K562 (cell line): ENCODE results near the gene CDT1. TPM values are rescaled to one million over a fixed set of nuclear protein-coding genes. Genes with fewer than 3 reads are reported as not detected.

Source experiments
- ARID4B ChIP-seq: sonication (generic); formaldehyde crosslinking; IDR thresholded peaks from 2 replicates; pipeline ENCODE4 v1.8.0; 2022; ENCODE audit warnings: mild to moderate bottlenecking, missing genetic modification reagents
- MGA ChIP-seq: fragments of 450-650 bp; IDR thresholded peaks from 2 replicates; pipeline ENCODE4 v1.6.1; 2016; ENCODE audit warnings: mild to moderate bottlenecking, moderate library complexity
- MYNN ChIP-seq, 2 experiments: sonication (generic); formaldehyde crosslinking in 1 of 2; IDR thresholded peaks; 2 replicates each; pipeline versions ENCODE4 v1.5.0 to v1.6.1; 2016 to 2020; ENCODE audit warnings: antibody characterized with exemption in 1 of 2, missing genetic modification reagents in 1 of 2
- NUFIP1 ChIP-seq: fragments of 450-650 bp; IDR thresholded peaks from 2 replicates; pipeline ENCODE4 v1.6.1; 2018; ENCODE audit not compliant: partially characterized antibody
- RBM34 ChIP-seq: fragments of 200-400 bp; formaldehyde crosslinking; IDR thresholded peaks from 2 replicates; pipeline ENCODE4 v1.6.1; 2018; ENCODE audit warnings: low read length, borderline replicate concordance; ENCODE audit not compliant: insufficient read depth
- SP1 ChIP-seq: sonication (generic); formaldehyde crosslinking; IDR thresholded peaks from 2 replicates; pipeline ENCODE4 v1.8.1; 2022; ENCODE audit warnings: mild to moderate bottlenecking, missing genetic modification reagents
- SRSF9 ChIP-seq: fragments of 200-400 bp; formaldehyde crosslinking; IDR thresholded peaks from 2 replicates; pipeline ENCODE4 v1.6.1; 2017; ENCODE audit warnings: low read depth, low read length, borderline replicate concordance
- ZBTB43 ChIP-seq: sonication (generic); formaldehyde crosslinking; IDR thresholded peaks from 2 replicates; pipeline ENCODE4 v1.8.0; 2023; ENCODE audit warnings: mild to moderate bottlenecking, missing genetic modification reagents
- polyA plus RNA-seq, 8 experiments: library from polyadenylated mRNA; depleted of rRNA in 4 of 8; stranded (reverse) in 5 of 8; unstranded in 3 of 8; fragments of >200 nt; fragmentation: Nextera tagmentation in 2 of 8; fragmentation: Illumina TruSeq in 1 of 8; extraction: Ambion mirVana in 2 of 8; extraction: Trizol in 1 of 8; gene quantifications; 2 replicates each; pipeline versions ENCODE4 v1.2.1 to v1.2.3, GENCODE V29; 2011 to 2014; ENCODE audit warnings: inconsistent platforms in 1 of 8, missing spikeins in 1 of 8
- total RNA-seq, 7 experiments: library from RNA; depleted of rRNA in 6 of 7; stranded (reverse); fragments of >200 nt in 6 of 7; fragmentation: Illumina TruSeq in 2 of 7; extraction: Trizol in 2 of 7; gene quantifications; 2 replicates each; pipeline versions ENCODE4 v1.2.1 to v1.2.3, GENCODE V29; 2011 to 2021; ENCODE audit warnings: low replicate concordance in 1 of 7

CDT1 gene
- total and polyA plus RNA-seq, 9 of the 15 experiments (the other 6 are each of a cell fraction or from before 2014, with no cell fraction given), result 0.92 to 178 (median 14.2) TPM

- TF ChIP-seq ZBTB43, result no peak
- TF ChIP-seq ARID4B (CRISPR knock-in tag), result peak; percentile 96
- peak; percentile 43 for TF ChIP-seq SP1 (CRISPR knock-in tag)
- TF ChIP-seq MGA, result peak; percentile 24; the same call in 1 of the 2 replicates
- no peak for TF ChIP-seq SRSF9
- TF ChIP-seq RBM34, result no peak
- TF ChIP-seq NUFIP1, result no peak
- peak; percentile 76 for TF ChIP-seq MYNN (IDR thresholded peaks at IDR 0.05)
- TF ChIP-seq MYNN (CRISPR knock-in tag; IDR thresholded peaks at IDR 0.05), result no peak
Measured at GRCh38 chr16:88781140-88782077, 22.2 kb upstream of the CDT1 start (continued).
